Suppressor macrophage (primary cell): Measurements from ENCODE around the gene FURIN.
"Not testable (repeated sequence)": the region's sequence is repeated elsewhere in the genome, so short reads cannot be mapped to it uniquely, and the experiment has no call there.

Experiments
- DNase-seq, 4 experiments: peaks; one replicate each; pipeline ENCODE4 v3.0.0-alpha.2; 2020 to 2022

Gene FURIN

GRCh38 chr15:90902840-90903732 is 34.7 kb downstream of the FURIN start, which contains the start of gene MAN2A2:
MAN2A2 (plus strand) TSS chr15:90903302; CDS start chr15:90904208, 906 bp downstream.
- peak; percentile 78 to 94 (median 88) for DNase-seq

- no peak for DNase-seq
These were observed 35.5 kb downstream of the FURIN start for GRCh38 chr15:90903733-90904536.

GRCh38 chr15:90904746-90905145 is 36.4 kb downstream of the FURIN start:
- no peak for DNase-seq

GRCh38 chr15:90905306-90906180 is 37.2 kb downstream of the FURIN start:
- no peak for DNase-seq

- no peak for DNase-seq
These were observed 37.9 kb downstream of the FURIN start for GRCh38 chr15:90906181-90906849.

GRCh38 chr15:90907051-90907660 is 38.8 kb downstream of the FURIN start:
- no peak for DNase-seq

GRCh38 chr15:90907838-90908507 is 39.6 kb downstream of the FURIN start:
- DNase-seq: no peak

GRCh38 chr15:90909449-90909848 is 41.1 kb downstream of the FURIN start:
- not testable (repeated sequence) for DNase-seq

- no peak for DNase-seq
These were observed 41.6 kb downstream of the FURIN start for GRCh38 chr15:90909976-90910375.

- no peak for DNase-seq
These were observed 42.3 kb downstream of the FURIN start for GRCh38 chr15:90910441-90911301.

GRCh38 chr15:90911302-90911623 is 42.9 kb downstream of the FURIN start:
- no peak for DNase-seq

GRCh38 chr15:90911906-90912769 is 43.8 kb downstream of the FURIN start:
- no peak for DNase-seq

GRCh38 chr15:90912770-90913075 is 44.3 kb downstream of the FURIN start:
- no peak for DNase-seq

- no peak for DNase-seq
These were observed 45.1 kb downstream of the FURIN start for GRCh38 chr15:90913398-90913944.

GRCh38 chr15:90914305-90915080 is 46.1 kb downstream of the FURIN start:
- DNase-seq: peak; percentile 69 to 85 (median 80)

GRCh38 chr15:90915216-90915807 is 46.9 kb downstream of the FURIN start:
- DNase-seq: no peak

GRCh38 chr15:90915808-90916440 is 47.5 kb downstream of the FURIN start:
- peak; percentile 97 to 99 (median 97) for DNase-seq
